ENCODE measurements around the gene MCHR1.
A peak's percentile ranks its signal among the peaks of the same experiment; 100 is the strongest.

Gene MCHR1

DNA sequence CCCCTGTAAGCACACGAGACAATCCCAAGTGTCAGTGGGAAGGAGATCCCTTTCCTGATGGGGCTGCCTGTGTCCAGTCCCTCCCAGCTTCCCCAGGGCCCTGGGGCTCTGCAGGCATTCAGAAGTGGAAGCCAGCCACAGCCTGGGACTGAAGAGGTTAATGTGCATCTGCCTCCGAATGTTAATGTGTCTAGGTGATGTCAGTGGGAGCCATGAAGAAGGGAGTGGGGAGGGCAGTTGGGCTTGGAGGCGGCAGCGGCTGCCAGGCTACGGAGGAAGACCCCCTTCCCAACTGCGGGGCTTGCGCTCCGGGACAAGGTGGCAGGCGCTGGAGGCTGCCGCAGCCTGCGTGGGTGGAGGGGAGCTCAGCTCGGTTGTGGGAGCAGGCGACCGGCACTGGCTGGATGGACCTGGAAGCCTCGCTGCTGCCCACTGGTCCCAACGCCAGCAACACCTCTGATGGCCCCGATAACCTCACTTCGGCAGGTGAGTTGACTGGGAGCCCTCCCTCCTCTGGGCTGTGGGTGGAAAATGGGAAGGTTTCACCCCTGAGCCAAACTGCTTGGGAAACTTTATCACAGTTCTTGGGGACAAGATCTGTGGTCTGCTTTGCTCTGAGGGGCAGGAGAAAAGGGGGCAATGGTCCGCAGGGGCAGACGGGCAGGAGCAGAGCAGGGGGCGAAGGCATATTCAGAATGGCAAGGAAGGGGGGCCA lies at the start of gene MCHR1:
Gene MCHR1 (plus strand): TSS at position 236 of the 715 bp plus-strand sequence. CDS start 169 bp downstream, at position 405.
- Mint-ChIP-seq H3K4me3 (no peak within 1 kb of the TSS), H3K36me3 (ENCODE audit: low read depth) (no peaks in the 10 kb centered on the region), H3K27me3 (peaks cover 29% of the 10 kb centered on the region), H3K4me1 (ENCODE audit: low read depth) (peaks cover 27% of the 10 kb centered on the region), H3K27ac (peak within 1 kb of the TSS; percentile 33), H3K9me3 (no peaks in the 10 kb centered on the region)
- DNase-seq, result no peak

GRCh38 chr22:40631925-40632324 lies 47.4 kb upstream of the MCHR1 start:
- Mint-ChIP-seq H3K27me3 (no peaks in the 10 kb centered on the region), H3K9me3 (no peaks in the 10 kb centered on the region), H3K36me3 (ENCODE audit: low read depth) (peaks cover 12% of the 10 kb centered on the region), H3K4me3 (no peak overlapping the region), H3K4me1 (ENCODE audit: low read depth) (peaks cover 73% of the 10 kb centered on the region), H3K27ac (no peak overlapping the region)
- DNase-seq, result no peak

- H3K27me3 Mint-ChIP-seq, result no peaks in the 10 kb centered on the region
- H3K4me3 Mint-ChIP-seq, result no peak overlapping the region
- no peak for DNase-seq
- H3K27ac Mint-ChIP-seq, result no peak overlapping the region
- no peaks in the 10 kb centered on the region for H3K9me3 Mint-ChIP-seq
- H3K36me3 Mint-ChIP-seq (ENCODE audit: low read depth), result peaks cover 16% of the 10 kb centered on the region
- peaks cover 69% of the 10 kb centered on the region for H3K4me1 Mint-ChIP-seq (ENCODE audit: low read depth)
Measured at GRCh38 chr22:40633036-40633435, 46.2 kb upstream of the MCHR1 start.

GRCh38 chr22:40634119-40634903 lies 45.0 kb upstream of the MCHR1 start:
- H3K9me3 Mint-ChIP-seq, result no peaks in the 10 kb centered on the region
- H3K36me3 Mint-ChIP-seq (ENCODE audit: low read depth), result peaks cover 16% of the 10 kb centered on the region
- no peak overlapping the region for H3K27ac Mint-ChIP-seq
- peak overlapping the region; percentile 93 for H3K4me3 Mint-ChIP-seq
- no peaks in the 10 kb centered on the region for H3K27me3 Mint-ChIP-seq
- peaks cover 58% of the 10 kb centered on the region for H3K4me1 Mint-ChIP-seq (ENCODE audit: low read depth)
- DNase-seq, result no peak

GRCh38 chr22:40635043-40635939 lies 44.0 kb upstream of the MCHR1 start:
- H3K27me3 Mint-ChIP-seq, result no peaks in the 10 kb centered on the region
- no peak for DNase-seq
- peak overlapping the region; percentile 93 for H3K4me3 Mint-ChIP-seq
- peaks cover 54% of the 10 kb centered on the region for H3K4me1 Mint-ChIP-seq (ENCODE audit: low read depth)
- peak overlapping the region; percentile 90 for H3K27ac Mint-ChIP-seq
- no peaks in the 10 kb centered on the region for H3K9me3 Mint-ChIP-seq
- peaks cover 16% of the 10 kb centered on the region for H3K36me3 Mint-ChIP-seq (ENCODE audit: low read depth)

- Mint-ChIP-seq H3K9me3 (no peaks in the 10 kb centered on the region), H3K4me3 (peak overlapping the region; percentile 93), H3K4me1 (ENCODE audit: low read depth) (peaks cover 51% of the 10 kb centered on the region), H3K36me3 (ENCODE audit: low read depth) (peaks cover 16% of the 10 kb centered on the region), H3K27ac (peak overlapping the region; percentile 90), H3K27me3 (no peaks in the 10 kb centered on the region)
- DNase-seq, result no peak
Measured at GRCh38 chr22:40635940-40636379, 43.3 kb upstream of the MCHR1 start.

GRCh38 chr22:40636380-40637182 lies 42.7 kb upstream of the MCHR1 start, which contains the start of gene MRTFA:
Gene MRTFA (minus strand): TSS chr22:40636719.
- no peaks in the 10 kb centered on the region for H3K27me3 Mint-ChIP-seq
- peaks cover 16% of the 10 kb centered on the region for H3K36me3 Mint-ChIP-seq (ENCODE audit: low read depth)
- H3K4me3 Mint-ChIP-seq, result peak within 1 kb of the TSS; percentile 93
- peak within 1 kb of the TSS; percentile 99 for H3K27ac Mint-ChIP-seq
- no peaks in the 10 kb centered on the region for H3K9me3 Mint-ChIP-seq
- DNase-seq, result peak; percentile 99
- peaks cover 45% of the 10 kb centered on the region for H3K4me1 Mint-ChIP-seq (ENCODE audit: low read depth)

DNA sequence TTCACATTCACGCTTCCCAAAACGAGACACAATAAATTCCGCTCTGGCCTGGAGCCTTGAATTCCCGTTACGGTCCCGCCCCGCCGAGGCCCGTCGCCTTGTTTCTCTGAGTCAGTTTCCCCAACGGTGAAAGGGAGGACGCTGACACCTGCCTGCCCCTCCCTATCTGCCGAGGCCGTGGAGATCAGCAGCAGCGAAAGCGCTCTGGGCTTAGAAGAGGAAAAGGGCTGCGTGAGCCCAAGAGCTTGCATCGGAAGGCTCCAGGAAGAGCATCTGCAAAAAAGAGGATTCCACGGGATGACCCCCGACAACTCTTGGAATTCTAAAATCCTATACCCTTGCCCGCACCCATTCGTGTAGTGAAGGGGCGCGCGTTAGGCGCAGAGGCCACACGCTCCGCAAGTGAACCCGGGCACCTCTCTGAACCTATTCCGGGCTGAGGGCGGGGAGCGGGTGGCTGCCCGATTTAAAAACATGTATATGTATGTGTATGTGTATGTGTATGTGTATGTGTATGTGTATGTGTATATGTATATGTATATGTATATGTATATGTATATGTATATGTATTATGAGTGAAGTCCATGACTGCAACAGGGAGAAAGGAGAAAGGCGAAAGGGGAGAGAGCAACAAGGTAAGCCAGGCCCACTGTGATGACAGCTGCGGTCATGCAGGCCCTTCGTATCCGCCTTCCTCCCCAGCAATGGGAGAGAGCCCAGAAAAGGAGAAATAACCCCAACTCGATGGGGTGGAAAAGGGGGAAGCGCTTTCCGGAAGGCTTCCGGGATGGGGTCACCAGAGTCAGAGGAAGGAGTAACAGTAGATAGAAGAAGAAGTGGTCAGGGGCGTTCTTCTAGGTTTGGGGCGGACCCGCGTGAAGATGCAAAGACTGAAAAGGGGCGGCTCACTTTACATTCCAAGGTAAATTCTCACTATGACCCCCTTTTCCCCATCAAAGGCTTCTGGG lies 41.8 kb upstream of the MCHR1 start:
- no peak for DNase-seq

GRCh38 chr22:40638261-40638660 lies 41.0 kb upstream of the MCHR1 start:
- H3K27ac Mint-ChIP-seq, result no peak overlapping the region
- H3K36me3 Mint-ChIP-seq (ENCODE audit: low read depth), result peaks cover 13% of the 10 kb centered on the region
- no peak for DNase-seq
- H3K9me3 Mint-ChIP-seq, result no peaks in the 10 kb centered on the region
- peaks cover 30% of the 10 kb centered on the region for H3K4me1 Mint-ChIP-seq (ENCODE audit: low read depth)
- no peaks in the 10 kb centered on the region for H3K27me3 Mint-ChIP-seq
- peak overlapping the region; percentile 93 for H3K4me3 Mint-ChIP-seq

More for the DNA sequence above, 41.8 kb upstream of the MCHR1 start:
- Mint-ChIP-seq H3K9me3 (no peaks in the 10 kb centered on the region), H3K27me3 (no peaks in the 10 kb centered on the region), H3K36me3 (ENCODE audit: low read depth) (peaks cover 14% of the 10 kb centered on the region), H3K4me3 (peak overlapping the region; percentile 93), H3K4me1 (ENCODE audit: low read depth) (peaks cover 38% of the 10 kb centered on the region), H3K27ac (peak overlapping the region; percentile 99)

GRCh38 chr22:40641269-40641668 lies 38.0 kb upstream of the MCHR1 start:
- no peak for DNase-seq
- Mint-ChIP-seq H3K36me3 (ENCODE audit: low read depth) (peaks cover 7% of the 10 kb centered on the region), H3K27me3 (no peaks in the 10 kb centered on the region), H3K27ac (no peak overlapping the region), H3K4me1 (ENCODE audit: low read depth) (peaks cover 12% of the 10 kb centered on the region), H3K9me3 (no peaks in the 10 kb centered on the region), H3K4me3 (no peak overlapping the region)

DNA sequence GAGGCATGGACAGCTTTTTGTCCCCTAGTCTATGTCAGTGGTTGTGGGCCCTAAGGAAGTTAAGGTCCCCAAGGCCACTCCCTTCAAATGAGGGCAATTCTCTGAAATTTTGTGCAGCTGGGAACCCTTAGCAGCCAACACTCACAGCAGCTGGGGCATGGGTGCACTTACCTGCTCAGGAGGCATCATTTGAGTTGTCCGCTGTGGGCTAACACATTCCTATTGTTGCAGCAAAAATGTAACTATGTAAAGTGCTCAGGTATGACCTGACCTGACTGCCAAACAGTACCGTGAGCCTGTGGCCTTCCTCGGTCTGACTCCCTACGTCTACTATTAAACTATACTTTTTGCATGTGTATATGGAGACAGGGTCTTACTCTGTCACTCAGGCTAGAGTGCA lies 37.0 kb upstream of the MCHR1 start:
- Mint-ChIP-seq H3K36me3 (ENCODE audit: low read depth) (no peaks in the 10 kb centered on the region), H3K4me3 (no peak overlapping the region), H3K27me3 (no peaks in the 10 kb centered on the region), H3K27ac (no peak overlapping the region), H3K9me3 (no peaks in the 10 kb centered on the region), H3K4me1 (ENCODE audit: low read depth) (peaks cover 11% of the 10 kb centered on the region)
- no peak for DNase-seq

GRCh38 chr22:40645579-40646197 lies 33.6 kb upstream of the MCHR1 start:
- Mint-ChIP-seq H3K27me3 (no peaks in the 10 kb centered on the region), H3K36me3 (ENCODE audit: low read depth) (no peaks in the 10 kb centered on the region), H3K27ac (no peak overlapping the region), H3K4me3 (no peak overlapping the region), H3K4me1 (ENCODE audit: low read depth) (peaks cover 10% of the 10 kb centered on the region), H3K9me3 (no peaks in the 10 kb centered on the region)
- peak; percentile 2 for DNase-seq
